ENCODE measurements around the gene UGP2. TPM values are rescaled to one million over a fixed set of nuclear protein-coding genes. Genes with fewer than 3 reads are reported as not detected.

The UGP2 gene
- total and polyA plus RNA-seq, 2 donors (not counting 3 experiments of a cell fraction or from before 2014, with no cell fraction given), result 14.2 to 57.7 TPM

GRCh38 chr2:63834401-63834800, 7.3 kb upstream of the UGP2 start:
- BruUV-seq (replicated peaks), result no TSS peak
- no peak for TF ChIP-seq POLR2A (IDR thresholded peaks at IDR 0.05; ENCODE audit: low read depth, low read length)
- no peaks in the 10 kb centered on the region for H3K27me3 ChIP-seq (ENCODE audit: control insufficient read depth in 2 of 2, insufficient read depth in 2 of 2, low read length in 2 of 2)
- no peak overlapping the region for H3K4me2 ChIP-seq (ENCODE audit: insufficient read depth, low read length)
- ChIA-PET POLR2A (no interaction called here), CTCF (interaction anchor here (1.0 to 1.3 kb wide), 4 partner anchors 12 to 111 kb away, joined by 3 read pairs; no protein-coding TSS in a partner anchor)
- no peak overlapping the region for H3K4me3 ChIP-seq (replicated peaks in 1 of 3; ENCODE audit: insufficient read depth in 1 of 3, low read depth in 1 of 3, low read length in 3 of 3)
- H3K4me1 ChIP-seq (ENCODE audit: control insufficient read depth, extremely low read depth, insufficient read depth, low read length), result no peaks in the 10 kb centered on the region
- H3K9me1 ChIP-seq (replicated peaks; ENCODE audit: control insufficient read depth, extremely low read depth, insufficient read depth, low read length), result no peaks in the 10 kb centered on the region
- H3K36me3 ChIP-seq (ENCODE audit: control insufficient read depth in 2 of 2, extremely low read depth in 1 of 2, insufficient read depth in 2 of 2, low read length in 2 of 2), result no peaks in the 10 kb centered on the region
- no peak overlapping the region for H2AFZ ChIP-seq (ENCODE audit: low read depth, low read length)
- H3K9me3 ChIP-seq (replicated peaks; ENCODE audit: control insufficient read depth, insufficient read depth, low read length), result no peaks in the 10 kb centered on the region
- no peaks in the 10 kb centered on the region for H4K20me1 ChIP-seq (replicated peaks; ENCODE audit: control insufficient read depth, extremely low read depth, insufficient read depth, low read length)
- no peak overlapping the region for H3K27ac ChIP-seq (ENCODE audit: insufficient read depth, low read depth, low read length)
- H3K9ac ChIP-seq (replicated peaks; ENCODE audit: extremely low read depth, insufficient read depth, low read length), result no peak overlapping the region
- FAIRE-seq, result no peak
- H3K79me2 ChIP-seq (ENCODE audit: control insufficient read depth, insufficient read depth, low read length), result no peaks in the 10 kb centered on the region
- intact Hi-C loops (cut with micrococcal nuclease) (no loop called here), dilution Hi-C loops (cut with MboI; ENCODE audit: extremely low pct_ligation_motif_present, low sequenced_read_pairs) (no loop called here)
- DNase-seq (ENCODE audit: low read depth, low spot score), result no peak

- FAIRE-seq (no peak), DNase-seq (ENCODE audit: low read depth, low spot score) (no peak)
- no peaks in the 10 kb centered on the region for H3K9me1 ChIP-seq (replicated peaks; ENCODE audit: control insufficient read depth, extremely low read depth, insufficient read depth, low read length)
- H3K36me3 ChIP-seq (ENCODE audit: control insufficient read depth in 2 of 2, extremely low read depth in 1 of 2, insufficient read depth in 2 of 2, low read length in 2 of 2), result no peaks in the 10 kb centered on the region
- H3K9ac ChIP-seq (replicated peaks; ENCODE audit: extremely low read depth, insufficient read depth, low read length), result no peak overlapping the region
- dilution Hi-C loops (cut with MboI; ENCODE audit: extremely low pct_ligation_motif_present, low sequenced_read_pairs) (no loop called here), intact Hi-C loops (cut with micrococcal nuclease) (no loop called here)
- no peak overlapping the region for H3K27ac ChIP-seq (ENCODE audit: insufficient read depth, low read depth, low read length)
- H3K27me3 ChIP-seq (ENCODE audit: control insufficient read depth in 2 of 2, insufficient read depth in 2 of 2, low read length in 2 of 2), result no peaks in the 10 kb centered on the region
- peaks cover 2% of the 10 kb centered on the region for H3K79me2 ChIP-seq (ENCODE audit: control insufficient read depth, insufficient read depth, low read length)
- peaks cover 7% of the 10 kb centered on the region for H3K4me1 ChIP-seq (ENCODE audit: control insufficient read depth, extremely low read depth, insufficient read depth, low read length)
- no peak for TF ChIP-seq CTCF (IDR thresholded peaks at IDR 0.05; ENCODE audit: extremely low read depth in 1 of 2, insufficient read depth in 1 of 2, low read depth in 1 of 2, low read length in 2 of 2)
- TF ChIP-seq GATA2 (IDR thresholded peaks at IDR 0.05; ENCODE audit: insufficient read depth, insufficient read length, low read depth, low read length), result no peak
- no peak for TF ChIP-seq MYC (IDR thresholded peaks at IDR 0.05; ENCODE audit: low read depth, low read length)
- no peak for TF ChIP-seq EZH2 (IDR thresholded peaks at IDR 0.05; ENCODE audit: borderline replicate concordance, low read depth, low read length, severe bottlenecking)
- no peak for TF ChIP-seq POLR2AphosphoS5 (IDR thresholded peaks at IDR 0.05; ENCODE audit: insufficient read depth, low read depth, low read length)
- no peak for TF ChIP-seq JUN (IDR thresholded peaks at IDR 0.05; ENCODE audit: borderline replicate concordance, insufficient read depth, insufficient read length, low read depth)
- TF ChIP-seq FOS (IDR thresholded peaks at IDR 0.05; ENCODE audit: borderline replicate concordance, insufficient read depth, low read length), result no peak
- H3K4me3 ChIP-seq (replicated peaks in 1 of 3; ENCODE audit: insufficient read depth in 1 of 3, low read depth in 1 of 3, low read length in 3 of 3), result no peak overlapping the region
- H3K9me3 ChIP-seq (replicated peaks; ENCODE audit: control insufficient read depth, insufficient read depth, low read length), result no peaks in the 10 kb centered on the region
- ChIA-PET POLR2A (no interaction called here), CTCF (no interaction called here)
- H4K20me1 ChIP-seq (replicated peaks; ENCODE audit: control insufficient read depth, extremely low read depth, insufficient read depth, low read length), result no peaks in the 10 kb centered on the region
- H2AFZ ChIP-seq (ENCODE audit: low read depth, low read length), result no peak overlapping the region
- no TSS peak for BruUV-seq (replicated peaks)
- no peak overlapping the region for H3K4me2 ChIP-seq (ENCODE audit: insufficient read depth, low read length)
Observed at GRCh38 chr2:63837036-63837594, 4.6 kb upstream of the UGP2 start.
